ENCODE results near the gene KRI1. TPM values are rescaled to one million over a fixed set of nuclear protein-coding genes. Genes with fewer than 3 reads are reported as not detected.

KRI1 gene
- total and polyA plus RNA-seq, 2 of the 8 experiments (the other 6 are each of a cell fraction or from before 2014, with no cell fraction given): 14.2 to 45.2 TPM

GRCh38 chr19:10601999-10602329 is 36.2 kb upstream of the KRI1 start:
- H3K56ac ChIP-seq (replicated peaks; ENCODE audit: insufficient read length, low read depth, low read length): no peak overlapping the region
- ChIA-PET CTCF (ENCODE audit: partially characterized antibody) (interaction anchor here (0.6 to 5.1 kb wide), 8 partner anchors 10 to 98 kb away, joined by 3 to 46 read pairs (median 3); no protein-coding TSS in a partner anchor), POLR2A (ENCODE audit: partially characterized antibody) (interaction anchor here (0.6 to 4.4 kb wide), 12 partner anchors 10 to 149 kb away, joined by 3 to 26 read pairs (median 4); partner anchors contain the start of gene SLC44A2)
- H2BK5ac ChIP-seq (ENCODE audit: low read depth, low read length): no peak overlapping the region
- peaks cover 6% of the 10 kb centered on the region for H3K79me1 ChIP-seq (ENCODE audit: low read depth, low read length)
- no peak overlapping the region for H2BK120ac ChIP-seq (replicated peaks; ENCODE audit: low read depth, low read length)
- no peak for FAIRE-seq
- H2AK5ac ChIP-seq (ENCODE audit: low read depth, low read length): no peak overlapping the region
- no peaks in the 10 kb centered on the region for H3K9me3 ChIP-seq (ENCODE audit: insufficient read depth in 2 of 2, low read depth in 1 of 2, low read length in 1 of 2)
- H3K27ac ChIP-seq (ENCODE audit: low read depth, low read length): no peak overlapping the region; the same call in 1 of the 2 replicates
- H3K23ac ChIP-seq (ENCODE audit: insufficient read length): no peak overlapping the region
- no peaks in the 10 kb centered on the region for H4K20me1 ChIP-seq (replicated peaks in 1 of 2; ENCODE audit: control insufficient read depth in 1 of 2, insufficient read depth in 2 of 2, low read length in 2 of 2)
- no peaks in the 10 kb centered on the region for H3K27me3 ChIP-seq (replicated peaks in 1 of 4; ENCODE audit: control insufficient read depth in 3 of 4, extremely low read depth in 1 of 4, insufficient read depth in 3 of 4, low read length in 3 of 4)
- no peak overlapping the region for H3K4ac ChIP-seq (replicated peaks; ENCODE audit: insufficient read length, low read depth, low read length)
- H3K79me2 ChIP-seq (ENCODE audit: control insufficient read depth in 1 of 2, insufficient read depth in 2 of 2, low read length in 2 of 2): peaks cover 0 to 9% of the 10 kb centered on the region in 2 experiments; a peak in 1 of 4 replicates
- H3K23me2 ChIP-seq (ENCODE audit: low read depth, low read length): peaks cover 6% of the 10 kb centered on the region; the same call in 1 of the 2 replicates
- H2BK15ac ChIP-seq (ENCODE audit: low read length): no peak overlapping the region
- H2AFZ ChIP-seq (ENCODE audit: low read length): no peak overlapping the region
- no peak overlapping the region for H2BK12ac ChIP-seq (ENCODE audit: low read depth, low read length)
- no peak for TF ChIP-seq CHD1 (IDR thresholded peaks at IDR 0.05; ENCODE audit: low read depth, low read length)
- no peak overlapping the region for H3K9ac ChIP-seq (replicated peaks in 1 of 4; ENCODE audit: extremely low read depth in 1 of 4, low read depth in 3 of 4, low read length in 3 of 4)
- peak overlapping the region; percentile 51 to 80; a peak in 3 of 4 replicates for H3K4me2 ChIP-seq (ENCODE audit: insufficient read depth in 1 of 2, low read depth in 2 of 2, low read length in 2 of 2)
- 25% methylated on average over 7 of the region's 7 CpGs; no CpG with 5 or more reads in 1 of the 2 experiments for WGBS, 2 experiments (ENCODE audit: extremely low coverage in 1 of 2, insufficient coverage in 1 of 2, insufficient read length in 1 of 2, insufficient replicate concordance in 2 of 2, low coverage in 1 of 2, low lambda C conversion rate in 2 of 2, missing lambda C conversion rate in 1 of 2)
- H3K18ac ChIP-seq (ENCODE audit: extremely low read depth, low read length): no peak overlapping the region
- peaks cover 0 to 11% (median 7%) of the 10 kb centered on the region in 4 experiments; a peak in 6 of 7 replicates for H3K4me1 ChIP-seq (replicated peaks in 1 of 4; ENCODE audit: control insufficient read depth in 3 of 4, insufficient read depth in 4 of 4, low read length in 3 of 4)
- no peaks in the 10 kb centered on the region for H3K36me3 ChIP-seq (ENCODE audit: control insufficient read depth in 2 of 4, insufficient read depth in 4 of 4, low read length in 3 of 4)
- H3K4me3 ChIP-seq (ENCODE audit: extremely low read depth in 1 of 4, insufficient read depth in 2 of 4, low read depth in 3 of 4, low read length in 4 of 4): peak overlapping the region in 2 of 4 experiments; percentile 18 to 39; a peak in 2 of 8 replicates
- no peak overlapping the region for H3K14ac ChIP-seq (ENCODE audit: insufficient read length)
- no peak overlapping the region for H4K8ac ChIP-seq (ENCODE audit: extremely low read depth, insufficient read depth, low read length)
- H2BK20ac ChIP-seq (ENCODE audit: low read length): no peak overlapping the region
- no peak overlapping the region for H4K91ac ChIP-seq (replicated peaks; ENCODE audit: insufficient read length, low read length)
- peak overlapping the region; percentile 27 for H4K5ac ChIP-seq (ENCODE audit: insufficient read length, low read depth, low read length)
- no peak for DNase-seq (ENCODE audit: low read depth in 1 of 2, low spot score in 2 of 2)
